Activated naive CD8-positive, alpha-beta T cell (primary cell): ENCODE measurements around the gene TMEM17.
A peak's percentile ranks its signal among the peaks of the same experiment; 100 is the strongest.

Experiments
- H3K27ac Mint-ChIP-seq: one replicate; pipeline ENCODE4 v1.8.0; 2021; ENCODE audit warnings: mixed read lengths
- H3K27me3 Mint-ChIP-seq: one replicate; pipeline ENCODE4 v1.8.0; 2021; ENCODE audit warnings: mixed read lengths
- H3K36me3 Mint-ChIP-seq: one replicate; pipeline ENCODE4 v1.8.0; 2021; ENCODE audit warnings: mixed read lengths
- H3K4me1 Mint-ChIP-seq: one replicate; pipeline ENCODE4 v1.8.0; 2021; ENCODE audit warnings: low read depth, mixed read lengths
- H3K4me3 Mint-ChIP-seq: one replicate; pipeline ENCODE4 v1.8.0; 2021; ENCODE audit warnings: mild to moderate bottlenecking, mixed read lengths
- H3K9me3 Mint-ChIP-seq: one replicate; pipeline ENCODE4 v1.8.0; 2021; ENCODE audit warnings: low read depth, mixed read lengths

TMEM17 gene

DNA sequence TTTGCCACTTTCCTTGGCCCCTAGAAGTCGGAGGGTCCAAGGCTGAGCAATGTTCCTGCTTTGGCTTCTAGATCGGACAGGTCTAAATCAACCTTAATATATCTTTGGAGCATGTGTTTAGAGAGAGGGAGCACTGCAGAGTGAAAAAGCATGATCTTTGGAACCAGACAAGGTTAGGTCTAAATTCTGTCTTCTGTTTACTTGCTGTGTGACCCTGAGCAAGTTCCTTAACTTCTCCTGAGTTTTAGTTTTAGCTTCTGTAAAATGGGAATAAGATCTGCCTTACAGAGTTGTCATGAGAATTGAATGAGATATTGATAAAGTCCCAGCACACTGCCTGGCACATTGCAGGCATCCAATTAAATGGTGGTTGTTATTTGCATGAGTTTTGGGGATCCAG lies 13.9 kb downstream of the TMEM17 start:
- no peaks in the 10 kb centered on the region for H3K4me1 Mint-ChIP-seq
- no peaks in the 10 kb centered on the region for H3K36me3 Mint-ChIP-seq
- no peak overlapping the region for H3K27ac Mint-ChIP-seq
- H3K4me3 Mint-ChIP-seq = no peak overlapping the region
- H3K9me3 Mint-ChIP-seq = no peaks in the 10 kb centered on the region
- H3K27me3 Mint-ChIP-seq = peaks cover 1% of the 10 kb centered on the region

DNA sequence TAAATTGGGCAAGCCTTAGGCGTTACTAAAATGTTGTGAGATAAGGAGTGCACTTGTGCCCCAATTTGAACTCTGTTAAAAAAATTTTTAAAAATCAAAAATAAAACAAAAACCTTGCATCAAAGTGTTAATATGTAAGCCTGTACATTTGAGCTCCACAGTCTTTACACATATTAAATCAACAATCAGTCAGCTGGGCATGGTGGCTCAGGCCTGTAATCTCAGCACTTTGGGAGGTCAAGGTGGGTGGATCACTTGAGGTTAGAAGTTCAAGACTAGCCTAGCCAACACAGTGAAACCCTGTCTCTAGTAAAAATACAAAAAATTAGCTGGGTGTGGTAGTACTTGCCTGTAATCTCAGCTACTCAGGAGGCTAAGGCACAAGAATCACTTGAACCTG lies 16.3 kb downstream of the TMEM17 start:
- no peak overlapping the region for H3K4me3 Mint-ChIP-seq
- H3K4me1 Mint-ChIP-seq = no peaks in the 10 kb centered on the region

DNA sequence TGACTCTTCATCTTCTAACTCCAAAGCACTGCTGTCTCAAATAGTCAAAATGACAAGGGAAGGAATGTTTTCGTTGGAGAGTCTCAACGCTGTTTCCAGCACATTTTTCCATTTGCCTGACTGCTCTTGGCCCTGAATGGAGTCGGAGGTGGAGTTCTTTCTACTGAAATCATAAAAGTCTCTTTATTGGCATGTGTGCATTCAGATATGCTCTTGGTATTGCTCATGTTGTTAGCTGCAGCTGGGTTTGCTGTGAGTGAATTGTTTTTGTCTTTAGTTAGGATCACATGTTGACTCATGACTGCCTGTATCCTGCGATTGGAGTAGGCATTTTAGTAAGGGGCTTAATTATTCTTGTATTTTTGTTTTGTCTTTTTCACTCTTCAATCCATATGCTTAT lies 16.8 kb downstream of the TMEM17 start:
- peaks cover 1% of the 10 kb centered on the region for H3K27me3 Mint-ChIP-seq
- H3K27ac Mint-ChIP-seq = no peak overlapping the region
- no peaks in the 10 kb centered on the region for H3K36me3 Mint-ChIP-seq
- H3K9me3 Mint-ChIP-seq = no peaks in the 10 kb centered on the region
- no peaks in the 10 kb centered on the region for H3K4me1 Mint-ChIP-seq
- no peak overlapping the region for H3K4me3 Mint-ChIP-seq

More for the DNA sequence above, 16.3 kb downstream of the TMEM17 start:
- no peaks in the 10 kb centered on the region for H3K9me3 Mint-ChIP-seq
- H3K27ac Mint-ChIP-seq = no peak overlapping the region
- peaks cover 1% of the 10 kb centered on the region for H3K27me3 Mint-ChIP-seq
- H3K36me3 Mint-ChIP-seq = no peaks in the 10 kb centered on the region

GRCh38 chr2:62486439-62486765 lies 19.6 kb downstream of the TMEM17 start:
- H3K4me1 Mint-ChIP-seq = no peaks in the 10 kb centered on the region
- H3K9me3 Mint-ChIP-seq = no peaks in the 10 kb centered on the region
- H3K27me3 Mint-ChIP-seq = no peaks in the 10 kb centered on the region
- H3K4me3 Mint-ChIP-seq = no peak overlapping the region
- H3K27ac Mint-ChIP-seq = no peak overlapping the region
- no peaks in the 10 kb centered on the region for H3K36me3 Mint-ChIP-seq

GRCh38 chr2:62485761-62486438 lies 20.1 kb downstream of the TMEM17 start:
- Mint-ChIP-seq H3K4me1 (no peaks in the 10 kb centered on the region), H3K27ac (no peak overlapping the region), H3K4me3 (no peak overlapping the region), H3K9me3 (no peaks in the 10 kb centered on the region), H3K36me3 (no peaks in the 10 kb centered on the region), H3K27me3 (no peaks in the 10 kb centered on the region)

DNA sequence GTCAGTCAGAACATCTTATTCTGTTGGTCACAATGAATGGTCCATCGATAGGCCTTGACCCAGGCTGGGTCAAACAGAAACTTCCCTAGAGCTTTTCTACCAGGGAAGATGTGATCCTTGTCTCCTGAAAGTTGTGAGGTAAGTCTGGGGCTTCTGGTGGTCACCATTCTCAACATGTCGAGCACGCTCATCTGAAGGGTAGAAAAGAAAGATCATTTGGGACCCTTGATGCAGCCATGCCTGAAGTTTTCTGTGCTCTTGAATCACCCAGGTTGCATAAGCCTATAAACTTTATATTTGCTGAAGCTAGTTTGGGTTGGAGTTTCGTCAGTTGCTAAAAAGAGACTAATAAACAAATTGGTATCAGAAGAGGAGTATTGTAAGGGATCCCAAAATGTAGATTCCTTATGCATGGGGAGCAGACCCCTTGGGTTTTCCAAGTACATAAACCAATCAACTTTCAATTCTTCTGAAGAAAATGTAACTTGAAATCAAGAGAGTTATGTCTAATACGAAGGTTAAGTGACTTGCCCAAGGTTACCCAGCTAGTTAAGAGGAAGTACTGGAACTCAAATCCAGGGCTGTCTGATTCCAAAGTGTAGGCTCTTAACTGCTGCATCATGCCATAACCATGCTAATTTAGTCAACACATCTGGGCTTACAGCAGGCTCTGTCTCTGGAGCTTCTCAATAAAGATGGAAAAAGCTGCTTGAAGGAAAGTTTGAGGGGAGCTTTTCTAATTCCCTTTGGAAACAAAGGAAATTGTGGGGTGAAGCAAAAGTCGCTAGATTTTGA lies 23.2 kb downstream of the TMEM17 start:
- Mint-ChIP-seq H3K36me3 (no peaks in the 10 kb centered on the region), H3K4me3 (no peak overlapping the region), H3K27ac (no peak overlapping the region), H3K9me3 (no peaks in the 10 kb centered on the region), H3K27me3 (no peaks in the 10 kb centered on the region), H3K4me1 (no peaks in the 10 kb centered on the region)

GRCh38 chr2:62479917-62480316 lies 26.1 kb downstream of the TMEM17 start:
- Mint-ChIP-seq H3K27ac (no peak overlapping the region), H3K27me3 (no peaks in the 10 kb centered on the region), H3K4me3 (no peak overlapping the region), H3K9me3 (no peaks in the 10 kb centered on the region), H3K4me1 (peaks cover 4% of the 10 kb centered on the region), H3K36me3 (no peaks in the 10 kb centered on the region)

GRCh38 chr2:62478093-62478580 lies 27.9 kb downstream of the TMEM17 start:
- peaks cover 2% of the 10 kb centered on the region for H3K27me3 Mint-ChIP-seq
- H3K9me3 Mint-ChIP-seq = no peaks in the 10 kb centered on the region
- no peak overlapping the region for H3K4me3 Mint-ChIP-seq
- peaks cover 4% of the 10 kb centered on the region for H3K4me1 Mint-ChIP-seq
- H3K36me3 Mint-ChIP-seq = no peaks in the 10 kb centered on the region
- no peak overlapping the region for H3K27ac Mint-ChIP-seq

GRCh38 chr2:62477573-62477972 lies 28.4 kb downstream of the TMEM17 start:
- Mint-ChIP-seq H3K4me3 (no peak overlapping the region), H3K27me3 (peaks cover 2% of the 10 kb centered on the region), H3K9me3 (no peaks in the 10 kb centered on the region), H3K4me1 (peaks cover 4% of the 10 kb centered on the region), H3K36me3 (no peaks in the 10 kb centered on the region), H3K27ac (no peak overlapping the region)

GRCh38 chr2:62475172-62476011 lies 30.6 kb downstream of the TMEM17 start:
- no peaks in the 10 kb centered on the region for H3K36me3 Mint-ChIP-seq
- H3K27me3 Mint-ChIP-seq = peaks cover 2% of the 10 kb centered on the region
- H3K27ac Mint-ChIP-seq = no peak overlapping the region

GRCh38 chr2:62474176-62474575 lies 31.8 kb downstream of the TMEM17 start:
- no peaks in the 10 kb centered on the region for H3K36me3 Mint-ChIP-seq
- no peak overlapping the region for H3K4me3 Mint-ChIP-seq
- H3K27me3 Mint-ChIP-seq = peaks cover 2% of the 10 kb centered on the region
- H3K27ac Mint-ChIP-seq = no peak overlapping the region
- H3K4me1 Mint-ChIP-seq = peaks cover 4% of the 10 kb centered on the region
- H3K9me3 Mint-ChIP-seq = no peaks in the 10 kb centered on the region

More at GRCh38 chr2:62475172-62476011, 30.6 kb downstream of the TMEM17 start:
- Mint-ChIP-seq H3K9me3 (no peaks in the 10 kb centered on the region), H3K4me3 (peak overlapping the region; percentile 40), H3K4me1 (peaks cover 4% of the 10 kb centered on the region)

DNA sequence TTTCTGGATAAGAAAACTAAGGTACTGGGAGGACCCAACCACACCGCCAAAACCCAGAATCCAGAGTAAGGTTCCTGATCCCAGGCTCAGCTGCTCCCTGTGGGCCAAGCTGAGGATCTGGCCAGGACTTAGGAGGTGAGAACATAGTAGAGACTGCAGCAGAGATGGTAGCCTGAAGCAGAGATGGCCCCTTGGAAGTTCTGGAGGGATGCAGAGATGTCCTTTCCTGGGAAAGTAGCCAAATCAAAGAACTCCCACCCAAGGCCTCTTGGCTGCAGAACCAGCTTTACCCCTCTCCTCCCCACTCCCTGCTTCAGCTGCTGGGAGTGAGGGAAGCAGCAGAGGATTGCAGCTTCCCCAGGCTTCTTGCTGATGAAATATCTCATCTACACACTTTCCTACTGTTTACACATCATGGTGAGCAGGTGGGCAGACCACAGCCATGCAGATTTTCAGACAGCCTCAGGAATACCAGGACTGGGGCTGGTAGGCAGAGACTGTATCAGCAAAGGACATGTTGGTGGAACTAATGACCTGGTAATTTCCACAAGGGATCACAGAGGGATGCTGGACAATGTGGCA lies 32.7 kb downstream of the TMEM17 start:
- Mint-ChIP-seq H3K36me3 (no peaks in the 10 kb centered on the region), H3K27me3 (peaks cover 2% of the 10 kb centered on the region), H3K9me3 (no peaks in the 10 kb centered on the region), H3K27ac (no peak overlapping the region), H3K4me3 (no peak overlapping the region), H3K4me1 (peaks cover 4% of the 10 kb centered on the region)

DNA sequence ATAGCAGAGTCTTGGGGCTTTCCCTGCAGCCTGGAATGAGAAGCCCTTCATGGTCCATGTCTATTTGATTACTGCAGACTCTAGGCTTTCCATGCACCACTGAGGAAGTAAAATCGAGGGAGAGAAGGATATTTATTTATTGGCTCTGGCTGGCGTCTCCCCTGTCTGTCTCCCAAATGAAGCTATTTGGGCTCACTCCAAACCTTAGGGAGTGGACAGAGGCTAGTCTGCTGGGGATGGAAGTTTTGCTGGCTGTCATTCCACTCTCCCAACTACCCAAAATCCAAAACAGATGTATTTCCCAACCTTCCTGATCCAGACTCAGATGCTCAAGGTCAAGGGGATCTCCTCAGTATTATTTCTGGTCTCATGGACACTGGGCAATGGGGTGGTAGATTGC lies 33.7 kb downstream of the TMEM17 start:
- no peak overlapping the region for H3K4me3 Mint-ChIP-seq
- peaks cover 2% of the 10 kb centered on the region for H3K27me3 Mint-ChIP-seq
- no peak overlapping the region for H3K27ac Mint-ChIP-seq
- peaks cover 4% of the 10 kb centered on the region for H3K4me1 Mint-ChIP-seq
- H3K9me3 Mint-ChIP-seq = no peaks in the 10 kb centered on the region
- no peaks in the 10 kb centered on the region for H3K36me3 Mint-ChIP-seq

- H3K9me3 Mint-ChIP-seq = no peaks in the 10 kb centered on the region
- H3K27ac Mint-ChIP-seq = no peak overlapping the region
- peaks cover 4% of the 10 kb centered on the region for H3K4me1 Mint-ChIP-seq
- no peaks in the 10 kb centered on the region for H3K36me3 Mint-ChIP-seq
- peaks cover 2% of the 10 kb centered on the region for H3K27me3 Mint-ChIP-seq
- H3K4me3 Mint-ChIP-seq = no peak overlapping the region
Measured at GRCh38 chr2:62471816-62472215, 34.2 kb downstream of the TMEM17 start.

DNA sequence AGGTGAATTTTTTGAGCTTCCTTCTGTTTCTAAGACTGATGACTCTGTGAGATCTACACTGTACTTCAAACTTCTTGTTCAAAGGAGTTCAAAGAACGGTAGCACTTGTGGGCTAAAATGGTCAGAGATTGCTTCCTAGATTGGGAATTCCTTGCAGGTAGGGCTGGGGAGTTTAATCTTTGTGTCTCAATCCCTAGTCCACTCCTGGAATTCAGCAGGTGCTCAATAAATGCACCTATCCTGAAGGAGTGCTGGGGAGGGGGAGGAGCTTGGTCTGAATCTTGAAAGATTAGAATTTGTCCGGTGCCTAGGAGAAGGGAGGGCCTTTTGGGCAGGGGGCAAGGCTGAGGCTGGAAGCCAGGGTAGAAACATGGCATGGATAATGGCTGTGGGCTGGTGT lies 34.6 kb downstream of the TMEM17 start:
- Mint-ChIP-seq H3K27me3 (peaks cover 2% of the 10 kb centered on the region), H3K4me1 (peaks cover 4% of the 10 kb centered on the region), H3K27ac (no peak overlapping the region), H3K9me3 (no peaks in the 10 kb centered on the region), H3K4me3 (no peak overlapping the region), H3K36me3 (no peaks in the 10 kb centered on the region)
